Subcutaneous abdominal adipose tissue (tissue), 5 donors: ENCODE results near the gene MIS18BP1.

Source experiments
- H3K27ac ChIP-seq: one replicate; pipeline ENCODE4 v1.7.0; 2013; ENCODE audit warnings: low read depth, mild to moderate bottlenecking, inconsistent platforms, low read length, moderate library complexity
- H3K27me3 ChIP-seq, 5 donors: one replicate each; pipeline ENCODE4 v1.7.0; 2013; ENCODE audit warnings: low read length in 5 of 5, inconsistent platforms in 1 of 5; ENCODE audit not compliant: control insufficient read depth in 5 of 5, insufficient read depth in 4 of 5
- H3K36me3 ChIP-seq, 5 donors: one replicate each; pipeline ENCODE4 v1.7.0; 2013; ENCODE audit warnings: low read length in 5 of 5; ENCODE audit not compliant: control insufficient read depth in 5 of 5, insufficient read depth in 5 of 5
- H3K4me1 ChIP-seq, 5 donors: one replicate each; pipeline ENCODE4 v1.7.0; 2013; ENCODE audit warnings: low read length in 5 of 5, mild to moderate bottlenecking in 3 of 5, moderate library complexity in 1 of 5; ENCODE audit not compliant: control insufficient read depth in 5 of 5, insufficient read depth in 5 of 5
- H3K4me3 ChIP-seq, 5 donors: one replicate each; pipeline ENCODE4 v1.7.0; 2013; ENCODE audit warnings: low read length in 5 of 5, low read depth in 1 of 5
- H3K9ac ChIP-seq, 5 donors: one replicate each; pipeline ENCODE4 v1.7.0; 2013; ENCODE audit warnings: low read length in 5 of 5, mild to moderate bottlenecking in 4 of 5, moderate library complexity in 3 of 5
- H3K9me3 ChIP-seq, 5 donors: one replicate each; pipeline ENCODE4 v1.7.0; 2013; ENCODE audit warnings: low read length in 5 of 5; ENCODE audit not compliant: control insufficient read depth in 5 of 5
- donor health status: healthy.
- donor health status: healthy.
- donor health status: healthy.
- donor health status: healthy.
- donor health status: healthy.

Gene MIS18BP1

DNA sequence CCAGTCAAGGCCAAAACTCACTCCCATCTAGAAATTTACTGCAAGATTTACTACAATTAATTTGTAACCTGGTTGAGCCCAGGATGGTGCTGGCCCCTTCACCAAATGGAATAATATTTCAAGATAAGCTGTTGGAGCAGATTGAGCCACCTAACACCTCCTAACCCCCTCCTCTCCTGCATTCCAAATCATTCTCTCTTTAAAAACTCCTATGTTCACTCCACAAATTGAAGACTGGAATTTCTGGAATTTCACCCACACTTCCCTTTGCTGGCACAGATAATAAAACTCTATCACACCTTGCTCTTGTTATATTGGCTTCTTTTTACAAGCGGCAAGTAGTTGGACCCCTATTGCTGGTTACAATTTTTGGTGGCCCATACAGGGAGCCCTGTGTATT lies 41.7 kb downstream of the MIS18BP1 start:
- H3K27me3 ChIP-seq: no peaks in the 10 kb centered on the region
- H3K4me1 ChIP-seq: no peaks in the 10 kb centered on the region
- H3K4me3 ChIP-seq: no peak overlapping the region
- H3K9me3 ChIP-seq: no peaks in the 10 kb centered on the region
- no peak overlapping the region for H3K27ac ChIP-seq
- H3K36me3 ChIP-seq: peaks cover 28 to 66% (median 35%) of the 10 kb centered on the region in 5 donors
- H3K9ac ChIP-seq: no peak overlapping the region

DNA sequence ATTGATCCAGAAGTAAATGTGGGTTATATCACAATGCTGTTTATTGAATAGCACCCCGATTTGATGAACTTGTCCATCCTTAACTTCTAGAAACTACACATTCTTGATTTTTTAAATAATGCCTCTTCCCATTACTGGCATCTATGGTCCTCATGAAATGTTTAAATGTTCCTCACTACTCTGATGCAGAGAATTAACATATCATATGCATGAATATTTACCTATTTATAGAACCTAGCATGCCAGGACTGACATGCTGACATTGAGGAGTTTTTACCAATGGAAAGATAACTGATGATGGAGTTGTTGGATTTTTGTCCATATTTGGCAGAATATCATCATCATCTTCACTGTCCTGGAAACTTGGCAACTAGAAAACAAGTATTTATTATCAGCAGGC lies 42.8 kb downstream of the MIS18BP1 start:
- no peaks in the 10 kb centered on the region for H3K9me3 ChIP-seq
- peaks cover 25 to 63% (median 41%) of the 10 kb centered on the region in 5 donors for H3K36me3 ChIP-seq
- H3K27me3 ChIP-seq: no peaks in the 10 kb centered on the region
- no peak overlapping the region for H3K9ac ChIP-seq
- H3K4me3 ChIP-seq: no peak overlapping the region
- no peak overlapping the region for H3K27ac ChIP-seq
- H3K4me1 ChIP-seq: no peaks in the 10 kb centered on the region

DNA sequence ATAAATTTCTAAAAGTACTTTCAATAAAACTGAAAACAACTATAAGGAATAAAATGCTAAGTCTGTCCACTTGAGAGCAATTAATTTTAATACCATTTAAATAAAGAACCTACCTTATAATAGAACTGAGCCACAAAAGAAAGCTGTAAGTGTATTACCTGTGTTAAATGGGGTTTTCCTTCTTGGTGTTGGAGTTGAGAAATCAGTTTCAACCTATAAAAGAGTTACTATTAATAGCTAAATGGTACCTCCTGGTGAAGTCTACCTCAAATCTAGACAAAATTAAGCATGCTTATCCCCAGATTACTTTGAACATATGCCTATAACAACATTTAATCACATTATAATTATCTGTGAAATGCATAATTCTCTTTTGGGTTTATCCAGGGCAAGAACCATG lies 48.8 kb downstream of the MIS18BP1 start:
- no peaks in the 10 kb centered on the region for H3K27me3 ChIP-seq
- no peaks in the 10 kb centered on the region for H3K4me1 ChIP-seq
- no peak overlapping the region for H3K9ac ChIP-seq
- peaks cover 12 to 34% (median 24%) of the 10 kb centered on the region in 5 donors for H3K36me3 ChIP-seq
- no peak overlapping the region for H3K4me3 ChIP-seq
- H3K27ac ChIP-seq: no peak overlapping the region
- H3K9me3 ChIP-seq: no peaks in the 10 kb centered on the region

DNA sequence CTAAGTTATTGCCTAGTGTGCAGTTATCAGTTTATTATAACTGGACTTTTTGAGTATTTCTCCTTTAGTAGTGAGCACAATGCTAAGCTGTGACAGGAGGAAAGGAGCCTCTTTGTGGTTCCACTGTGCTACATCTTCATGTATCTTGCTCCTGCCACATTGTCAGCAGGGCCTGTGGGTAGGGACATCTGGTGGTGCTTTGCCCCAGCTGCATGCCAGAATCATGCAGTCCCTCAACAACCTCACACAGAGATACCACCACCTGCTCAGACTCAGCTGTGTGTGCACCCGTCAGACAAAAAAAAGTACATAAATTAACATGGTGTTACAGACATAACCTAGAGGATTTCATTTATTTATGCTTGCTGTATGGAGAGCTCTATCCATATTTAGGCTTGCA lies 51.1 kb downstream of the MIS18BP1 start:
- H3K36me3 ChIP-seq: peaks cover 10 to 22% (median 18%) of the 10 kb centered on the region in 5 donors
- no peaks in the 10 kb centered on the region for H3K9me3 ChIP-seq
- no peak overlapping the region for H3K4me3 ChIP-seq
- H3K4me1 ChIP-seq: no peaks in the 10 kb centered on the region
- H3K27ac ChIP-seq: no peak overlapping the region
- H3K9ac ChIP-seq: no peak overlapping the region
- H3K27me3 ChIP-seq: no peaks in the 10 kb centered on the region

DNA sequence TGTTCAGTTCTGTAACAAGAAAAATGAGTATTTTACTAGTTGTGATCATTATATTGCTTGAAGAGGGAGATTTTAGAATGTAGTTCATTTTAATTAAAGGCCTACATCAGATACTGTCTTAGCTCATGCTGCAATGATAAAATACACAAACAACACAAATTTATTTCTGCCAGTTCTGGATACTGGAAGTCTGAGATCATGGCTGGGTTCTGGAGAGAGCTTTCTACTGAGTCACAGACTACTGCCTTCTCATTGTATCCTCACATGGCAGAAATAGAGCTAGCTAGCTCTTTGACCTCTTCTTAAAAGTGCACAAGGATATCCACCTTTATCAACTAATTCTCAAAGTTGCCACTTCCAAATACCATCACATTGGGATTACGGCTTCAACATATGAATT lies 53.8 kb downstream of the MIS18BP1 start:
- H3K36me3 ChIP-seq: peaks cover 0 to 12% (median 8%) of the 10 kb centered on the region in 5 donors
- H3K9me3 ChIP-seq: no peaks in the 10 kb centered on the region
- no peak overlapping the region for H3K4me3 ChIP-seq
- no peaks in the 10 kb centered on the region for H3K27me3 ChIP-seq
- no peak overlapping the region for H3K9ac ChIP-seq
- no peaks in the 10 kb centered on the region for H3K4me1 ChIP-seq
- no peak overlapping the region for H3K27ac ChIP-seq

DNA sequence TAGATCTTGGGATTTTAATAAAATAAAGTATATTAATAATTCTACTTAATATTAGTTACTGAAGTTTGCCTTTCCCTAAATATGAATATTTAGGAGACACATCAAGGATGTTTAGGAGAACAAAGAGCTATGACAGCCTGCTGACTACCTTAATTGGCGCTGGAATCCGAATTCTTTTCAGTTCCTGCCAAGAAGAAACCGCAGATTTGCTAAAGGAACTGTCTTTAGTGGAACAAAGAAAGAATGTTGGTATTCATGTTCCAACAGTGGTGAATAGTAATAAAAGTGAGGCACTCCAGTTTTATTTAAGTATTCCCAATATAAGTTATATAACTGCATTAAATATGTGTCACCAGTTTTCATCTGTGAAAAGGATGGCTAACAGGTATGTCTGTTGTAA lies 54.5 kb downstream of the MIS18BP1 start:
- Histone ChIP-seq H3K27me3 (no peaks in the 10 kb centered on the region), H3K4me1 (no peaks in the 10 kb centered on the region), H3K9ac (no peak overlapping the region), H3K36me3 (peaks cover 0 to 10% (median 8%) of the 10 kb centered on the region in 5 donors), H3K27ac (no peak overlapping the region), H3K4me3 (no peak overlapping the region), H3K9me3 (no peaks in the 10 kb centered on the region)

DNA sequence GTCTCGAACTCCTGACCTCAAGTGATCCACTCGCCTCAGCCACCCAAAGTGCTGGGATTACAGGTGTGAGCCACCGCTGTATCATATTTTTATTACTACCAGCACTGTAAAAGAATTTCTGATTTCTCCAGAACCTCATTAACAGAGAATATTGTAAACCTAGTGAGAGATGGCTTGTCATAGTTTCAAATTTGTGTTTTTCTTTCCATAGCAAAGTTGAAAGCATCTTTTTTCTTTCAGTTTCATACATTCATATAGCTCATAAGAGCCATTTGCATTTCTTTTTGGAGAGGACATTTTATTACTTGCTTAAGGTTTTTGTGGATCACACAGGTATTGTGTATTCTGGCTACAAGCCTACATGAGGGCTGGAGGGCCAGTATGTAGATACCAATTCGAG lies 58.0 kb downstream of the MIS18BP1 start:
- H3K4me1 ChIP-seq: peaks cover 0 to 3% (median 0%) of the 10 kb centered on the region in 5 donors
- H3K9me3 ChIP-seq: no peaks in the 10 kb centered on the region
- no peaks in the 10 kb centered on the region for H3K36me3 ChIP-seq
- no peaks in the 10 kb centered on the region for H3K27me3 ChIP-seq
- H3K9ac ChIP-seq: no peak overlapping the region
- H3K27ac ChIP-seq: no peak overlapping the region
- no peak overlapping the region for H3K4me3 ChIP-seq

DNA sequence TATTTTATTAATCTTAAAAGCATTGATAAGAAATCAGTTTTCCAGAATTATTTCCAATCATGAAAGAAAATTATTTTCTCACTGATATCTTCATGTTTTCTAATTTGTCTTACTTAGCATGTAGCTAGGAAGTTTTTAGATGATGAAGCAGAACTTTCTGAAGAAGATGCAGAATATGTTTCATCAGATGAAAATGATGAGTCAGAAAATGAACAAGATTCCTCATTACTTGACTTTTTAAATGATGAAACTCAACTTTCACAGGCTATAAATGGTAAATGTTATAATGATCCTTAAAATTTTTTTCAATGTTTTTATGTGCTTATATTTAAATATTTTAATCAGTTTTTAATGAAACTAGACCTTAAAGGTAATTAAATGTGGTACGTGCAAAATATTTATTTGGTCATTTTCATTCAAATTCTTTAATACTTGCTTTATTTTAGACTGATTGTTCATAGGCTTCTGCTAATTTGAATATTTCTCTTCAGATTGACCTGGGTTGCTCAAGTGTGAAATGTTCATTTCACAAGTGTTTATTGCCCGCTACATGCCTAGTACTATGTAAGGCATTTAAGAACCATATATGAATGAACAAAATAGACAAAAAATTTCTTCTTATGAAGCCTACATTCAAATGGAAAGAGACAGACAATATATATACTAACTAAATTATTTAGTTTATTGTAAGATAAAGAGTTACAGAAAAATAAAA lies 67.7 kb downstream of the MIS18BP1 start:
- no peak overlapping the region for H3K9ac ChIP-seq
- no peaks in the 10 kb centered on the region for H3K27me3 ChIP-seq
- H3K36me3 ChIP-seq: peaks cover 0 to 5% (median 5%) of the 10 kb centered on the region in 5 donors
- H3K4me3 ChIP-seq: no peak overlapping the region
- no peaks in the 10 kb centered on the region for H3K9me3 ChIP-seq
- no peaks in the 10 kb centered on the region for H3K4me1 ChIP-seq
- no peak overlapping the region for H3K27ac ChIP-seq

DNA sequence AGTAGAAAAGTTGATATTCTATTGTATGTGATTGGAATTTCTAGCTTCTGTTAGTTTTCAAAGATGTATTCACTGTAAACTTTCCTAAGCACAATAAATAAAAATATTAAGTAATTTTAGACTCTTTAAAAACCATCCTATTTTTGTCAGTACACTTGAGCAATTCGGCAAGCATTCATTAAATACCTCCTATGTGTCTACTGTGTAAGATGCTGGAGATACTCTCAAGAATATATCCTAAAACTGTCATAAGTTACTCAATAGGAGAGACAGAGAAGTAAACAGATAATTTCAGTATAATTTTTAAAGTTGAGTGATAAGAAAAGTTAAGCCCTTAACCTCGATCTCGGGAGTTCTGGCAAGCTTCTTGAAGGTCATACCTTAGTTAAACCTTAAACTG lies 71.2 kb downstream of the MIS18BP1 start:
- no peaks in the 10 kb centered on the region for H3K27me3 ChIP-seq
- H3K9me3 ChIP-seq: no peaks in the 10 kb centered on the region
- no peak overlapping the region for H3K9ac ChIP-seq
- H3K4me3 ChIP-seq: no peak overlapping the region
- no peak overlapping the region for H3K27ac ChIP-seq
- no peaks in the 10 kb centered on the region for H3K4me1 ChIP-seq
- H3K36me3 ChIP-seq: no peaks in the 10 kb centered on the region

DNA sequence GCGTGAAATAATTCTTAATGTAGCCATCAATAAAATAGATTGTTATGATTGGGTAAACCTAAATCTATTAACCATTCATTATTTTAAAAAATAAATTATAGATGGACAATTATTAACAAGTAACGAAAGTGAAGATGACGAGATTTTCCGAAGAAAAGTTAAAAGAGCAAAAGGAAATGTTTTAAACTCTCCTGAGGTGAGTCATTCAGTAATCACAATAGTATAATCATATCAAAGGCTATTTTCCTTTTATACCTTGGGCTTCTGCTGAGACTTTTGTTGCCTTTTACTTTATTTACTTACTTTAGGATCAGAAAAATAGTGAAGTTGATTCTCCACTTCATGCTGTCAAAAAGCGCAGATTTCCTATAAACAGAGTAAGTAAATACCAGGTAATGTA lies 71.7 kb downstream of the MIS18BP1 start:
- Histone ChIP-seq H3K4me3 (no peak overlapping the region), H3K36me3 (no peaks in the 10 kb centered on the region), H3K9me3 (no peaks in the 10 kb centered on the region), H3K27ac (no peak overlapping the region), H3K4me1 (no peaks in the 10 kb centered on the region), H3K9ac (no peak overlapping the region), H3K27me3 (no peaks in the 10 kb centered on the region)
